ENCODE results near the gene CSHL1.
A peak's percentile ranks its signal among the peaks of the same experiment; 100 is the strongest.

CSHL1 gene

GRCh38 chr17:63946440-63947363 is 35.6 kb upstream of the CSHL1 start:
- in situ Hi-C loops (cut with HindIII; ENCODE audit: low sequenced_read_pairs), result no loop called here
- no peak overlapping the region for H3K4me3 ChIP-seq (ENCODE audit: low read depth, low read length)
- peak; percentile 78 for TF ChIP-seq CTCF (IDR thresholded peaks at IDR 0.05; ENCODE audit: low read depth, low read length)
- DNase-seq (ENCODE audit: low read depth, low spot score), result peak; percentile 7

- no peak for TF ChIP-seq CTCF (IDR thresholded peaks at IDR 0.05; ENCODE audit: low read depth, low read length)
- no peak for DNase-seq (ENCODE audit: low read depth, low spot score)
- H3K4me3 ChIP-seq (ENCODE audit: low read depth, low read length), result no peak overlapping the region
- in situ Hi-C loops (cut with HindIII; ENCODE audit: low sequenced_read_pairs), result no loop called here
Measured at GRCh38 chr17:63945784-63946439, 34.9 kb upstream of the CSHL1 start.

GRCh38 chr17:63944736-63945499 is 33.9 kb upstream of the CSHL1 start:
- DNase-seq (ENCODE audit: low read depth, low spot score), result no peak
- no peak overlapping the region for H3K4me3 ChIP-seq (ENCODE audit: low read depth, low read length)
- no peak for TF ChIP-seq CTCF (IDR thresholded peaks at IDR 0.05; ENCODE audit: low read depth, low read length)
- in situ Hi-C loops (cut with HindIII; ENCODE audit: low sequenced_read_pairs), result no loop called here

- H3K4me3 ChIP-seq (ENCODE audit: low read depth, low read length), result no peak overlapping the region
- in situ Hi-C loops (cut with HindIII; ENCODE audit: low sequenced_read_pairs), result no loop called here
Measured at GRCh38 chr17:63943745-63944144, 32.7 kb upstream of the CSHL1 start.

GRCh38 chr17:63942309-63942985 is 31.4 kb upstream of the CSHL1 start:
- in situ Hi-C loops (cut with HindIII; ENCODE audit: low sequenced_read_pairs), result no loop called here
- no peak for TF ChIP-seq CTCF (IDR thresholded peaks at IDR 0.05; ENCODE audit: low read depth, low read length)
- DNase-seq (ENCODE audit: low read depth, low spot score), result no peak
- no peak overlapping the region for H3K4me3 ChIP-seq (ENCODE audit: low read depth, low read length)

More at GRCh38 chr17:63943745-63944144, 32.7 kb upstream of the CSHL1 start:
- TF ChIP-seq CTCF (IDR thresholded peaks at IDR 0.05; ENCODE audit: low read depth, low read length), result peak; percentile 19
- DNase-seq (ENCODE audit: low read depth, low spot score), result no peak

- in situ Hi-C loops (cut with HindIII; ENCODE audit: low sequenced_read_pairs), result no loop called here
- DNase-seq (ENCODE audit: low read depth, low spot score), result no peak
- TF ChIP-seq CTCF (IDR thresholded peaks at IDR 0.05; ENCODE audit: low read depth, low read length), result no peak
- no peak overlapping the region for H3K4me3 ChIP-seq (ENCODE audit: low read depth, low read length)
Measured at GRCh38 chr17:63941751-63942150, 30.7 kb upstream of the CSHL1 start.
